ENCODE results near the gene FH.

FH gene

GRCh38 chr1:241456743-241457142 is 62.8 kb downstream of the FH start:
- no peak overlapping the region for H3K27ac Mint-ChIP-seq
- no peaks in the 10 kb centered on the region for H3K4me1 Mint-ChIP-seq (ENCODE audit: low read depth)
- no peaks in the 10 kb centered on the region for H3K9me3 Mint-ChIP-seq (ENCODE audit: low read depth)
- no peaks in the 10 kb centered on the region for H3K36me3 Mint-ChIP-seq
- H3K27me3 Mint-ChIP-seq: peaks cover 3% of the 10 kb centered on the region
- no peak overlapping the region for H3K4me3 Mint-ChIP-seq

GRCh38 chr1:241453732-241454131 is 65.8 kb downstream of the FH start:
- peaks cover 5% of the 10 kb centered on the region for H3K27me3 Mint-ChIP-seq
- no peaks in the 10 kb centered on the region for H3K9me3 Mint-ChIP-seq (ENCODE audit: low read depth)
- no peak overlapping the region for H3K4me3 Mint-ChIP-seq
- H3K27ac Mint-ChIP-seq: no peak overlapping the region
- no peaks in the 10 kb centered on the region for H3K4me1 Mint-ChIP-seq (ENCODE audit: low read depth)
- no peaks in the 10 kb centered on the region for H3K36me3 Mint-ChIP-seq

GRCh38 chr1:241451956-241452355 is 67.6 kb downstream of the FH start:
- H3K4me1 Mint-ChIP-seq (ENCODE audit: low read depth): no peaks in the 10 kb centered on the region
- peaks cover 7% of the 10 kb centered on the region for H3K27me3 Mint-ChIP-seq
- H3K4me3 Mint-ChIP-seq: no peak overlapping the region
- H3K36me3 Mint-ChIP-seq: no peaks in the 10 kb centered on the region
- no peaks in the 10 kb centered on the region for H3K9me3 Mint-ChIP-seq (ENCODE audit: low read depth)
- H3K27ac Mint-ChIP-seq: no peak overlapping the region
